Upper lobe of left lung (tissue), 4 donors: ENCODE results near the gene KLC1.

Source experiments
- EP300 ChIP-seq, 4 donors: sonication (generic); formaldehyde crosslinking; IDR thresholded peaks; one replicate each; pipeline ENCODE4 v1.5.1; 2017; ENCODE audit warnings: antibody characterized with exemption in 4 of 4, control low read depth in 2 of 4
- TF ChIP-seq, protein P1 (sequence below), 6 experiments: fragments of 450-650 bp in 4 of 6; fragments of 200-600 bp in 2 of 6; sonication (generic) in 2 of 6; IDR thresholded peaks; one replicate each; pipeline ENCODE4 v1.5.1; 2016 to 2019; ENCODE audit warnings: antibody characterized with exemption in 6 of 6

DNA sequence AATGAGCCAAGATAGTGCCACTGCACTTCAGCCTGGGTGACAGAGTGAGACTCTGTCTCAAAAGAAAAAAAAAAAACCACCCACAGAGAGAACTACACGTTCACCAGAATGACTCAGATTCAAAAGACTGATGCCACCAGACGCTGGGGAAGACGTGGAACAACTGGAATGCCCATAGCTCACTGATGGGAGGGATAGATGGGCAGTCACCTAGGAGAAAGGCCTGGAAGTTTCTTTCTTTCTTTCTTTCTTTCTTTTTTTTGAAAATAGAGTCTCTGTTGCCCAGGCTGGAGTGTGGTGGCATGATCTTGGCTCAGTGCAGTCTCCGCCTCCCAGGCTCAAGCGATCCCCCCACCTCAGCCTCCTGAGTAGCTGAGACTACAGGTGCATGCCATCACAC is 10.0 kb upstream of the KLC1 start:
- TF ChIP-seq EP300 (IDR thresholded peaks at IDR 0.05) = no peak
- TF ChIP-seq, protein P1, sequence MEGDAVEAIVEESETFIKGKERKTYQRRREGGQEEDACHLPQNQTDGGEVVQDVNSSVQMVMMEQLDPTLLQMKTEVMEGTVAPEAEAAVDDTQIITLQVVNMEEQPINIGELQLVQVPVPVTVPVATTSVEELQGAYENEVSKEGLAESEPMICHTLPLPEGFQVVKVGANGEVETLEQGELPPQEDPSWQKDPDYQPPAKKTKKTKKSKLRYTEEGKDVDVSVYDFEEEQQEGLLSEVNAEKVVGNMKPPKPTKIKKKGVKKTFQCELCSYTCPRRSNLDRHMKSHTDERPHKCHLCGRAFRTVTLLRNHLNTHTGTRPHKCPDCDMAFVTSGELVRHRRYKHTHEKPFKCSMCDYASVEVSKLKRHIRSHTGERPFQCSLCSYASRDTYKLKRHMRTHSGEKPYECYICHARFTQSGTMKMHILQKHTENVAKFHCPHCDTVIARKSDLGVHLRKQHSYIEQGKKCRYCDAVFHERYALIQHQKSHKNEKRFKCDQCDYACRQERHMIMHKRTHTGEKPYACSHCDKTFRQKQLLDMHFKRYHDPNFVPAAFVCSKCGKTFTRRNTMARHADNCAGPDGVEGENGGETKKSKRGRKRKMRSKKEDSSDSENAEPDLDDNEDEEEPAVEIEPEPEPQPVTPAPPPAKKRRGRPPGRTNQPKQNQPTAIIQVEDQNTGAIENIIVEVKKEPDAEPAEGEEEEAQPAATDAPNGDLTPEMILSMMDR (IDR thresholded peaks at IDR 0.05) = no peak
